Measurements from ENCODE around the gene SMIM20.

DNA sequence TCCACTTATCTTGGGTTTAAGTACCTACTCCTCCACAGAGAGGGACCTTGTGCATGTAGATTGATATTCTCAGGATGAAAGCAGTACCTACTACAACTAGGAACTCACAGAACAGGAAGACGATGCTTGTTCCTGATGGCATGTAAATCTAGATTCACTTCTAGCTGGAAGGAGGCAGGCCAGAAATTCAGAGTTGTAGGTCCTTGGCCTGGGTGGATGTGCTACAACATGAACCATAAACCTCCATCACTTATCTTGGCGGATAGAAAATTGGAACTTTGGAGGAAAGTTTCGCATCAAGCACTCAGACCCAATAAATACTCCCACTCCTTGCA lies 9.3 kb upstream of the SMIM20 start:
- TF ChIP-seq, protein P1, sequence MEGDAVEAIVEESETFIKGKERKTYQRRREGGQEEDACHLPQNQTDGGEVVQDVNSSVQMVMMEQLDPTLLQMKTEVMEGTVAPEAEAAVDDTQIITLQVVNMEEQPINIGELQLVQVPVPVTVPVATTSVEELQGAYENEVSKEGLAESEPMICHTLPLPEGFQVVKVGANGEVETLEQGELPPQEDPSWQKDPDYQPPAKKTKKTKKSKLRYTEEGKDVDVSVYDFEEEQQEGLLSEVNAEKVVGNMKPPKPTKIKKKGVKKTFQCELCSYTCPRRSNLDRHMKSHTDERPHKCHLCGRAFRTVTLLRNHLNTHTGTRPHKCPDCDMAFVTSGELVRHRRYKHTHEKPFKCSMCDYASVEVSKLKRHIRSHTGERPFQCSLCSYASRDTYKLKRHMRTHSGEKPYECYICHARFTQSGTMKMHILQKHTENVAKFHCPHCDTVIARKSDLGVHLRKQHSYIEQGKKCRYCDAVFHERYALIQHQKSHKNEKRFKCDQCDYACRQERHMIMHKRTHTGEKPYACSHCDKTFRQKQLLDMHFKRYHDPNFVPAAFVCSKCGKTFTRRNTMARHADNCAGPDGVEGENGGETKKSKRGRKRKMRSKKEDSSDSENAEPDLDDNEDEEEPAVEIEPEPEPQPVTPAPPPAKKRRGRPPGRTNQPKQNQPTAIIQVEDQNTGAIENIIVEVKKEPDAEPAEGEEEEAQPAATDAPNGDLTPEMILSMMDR (IDR thresholded peaks at IDR 0.05) = no peak
- TF ChIP-seq ZFX (IDR thresholded peaks at IDR 0.05; ENCODE audit: borderline replicate concordance) = no peak

Measured in 22Rv1 (cell line).